ENCODE results near the gene MTHFR. TPM values are rescaled to one million over a fixed set of nuclear protein-coding genes. Genes with fewer than 3 reads are reported as not detected.

Gene MTHFR
- total RNA-seq, 4 donors from 2014 or later = 35.0 to 57.5 (median 39.7) TPM

DNA sequence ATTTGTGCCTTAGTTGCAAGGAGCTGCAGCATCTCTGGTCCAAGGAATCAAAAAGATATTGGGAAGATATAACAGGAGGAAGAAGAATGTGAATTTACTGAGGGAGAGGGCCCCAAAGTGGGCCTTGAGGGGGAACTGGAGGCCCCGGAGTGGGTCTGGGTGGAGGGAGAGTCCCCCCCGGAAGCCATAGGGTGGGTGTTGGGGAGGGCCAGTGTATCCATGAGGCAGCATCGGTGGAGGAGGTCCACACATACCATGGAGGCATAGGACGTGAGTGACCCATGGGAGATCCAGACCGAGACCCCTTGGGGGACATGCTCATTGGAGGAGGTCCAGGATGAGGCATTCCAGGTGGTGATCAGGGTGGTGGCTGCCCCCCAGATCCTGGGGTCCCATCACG, 44.5 kb downstream of the MTHFR start:
- no peak overlapping the region for H3K4me3 ChIP-seq
- no peak for DNase-seq (ENCODE audit: low spot score in 2 of 2)
- TF ChIP-seq POLR2AphosphoS5 (IDR thresholded peaks at IDR 0.05) = no peak
- TF ChIP-seq, protein P1, sequence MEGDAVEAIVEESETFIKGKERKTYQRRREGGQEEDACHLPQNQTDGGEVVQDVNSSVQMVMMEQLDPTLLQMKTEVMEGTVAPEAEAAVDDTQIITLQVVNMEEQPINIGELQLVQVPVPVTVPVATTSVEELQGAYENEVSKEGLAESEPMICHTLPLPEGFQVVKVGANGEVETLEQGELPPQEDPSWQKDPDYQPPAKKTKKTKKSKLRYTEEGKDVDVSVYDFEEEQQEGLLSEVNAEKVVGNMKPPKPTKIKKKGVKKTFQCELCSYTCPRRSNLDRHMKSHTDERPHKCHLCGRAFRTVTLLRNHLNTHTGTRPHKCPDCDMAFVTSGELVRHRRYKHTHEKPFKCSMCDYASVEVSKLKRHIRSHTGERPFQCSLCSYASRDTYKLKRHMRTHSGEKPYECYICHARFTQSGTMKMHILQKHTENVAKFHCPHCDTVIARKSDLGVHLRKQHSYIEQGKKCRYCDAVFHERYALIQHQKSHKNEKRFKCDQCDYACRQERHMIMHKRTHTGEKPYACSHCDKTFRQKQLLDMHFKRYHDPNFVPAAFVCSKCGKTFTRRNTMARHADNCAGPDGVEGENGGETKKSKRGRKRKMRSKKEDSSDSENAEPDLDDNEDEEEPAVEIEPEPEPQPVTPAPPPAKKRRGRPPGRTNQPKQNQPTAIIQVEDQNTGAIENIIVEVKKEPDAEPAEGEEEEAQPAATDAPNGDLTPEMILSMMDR (IDR thresholded peaks at IDR 0.05) = no peak
- TF ChIP-seq EP300 (IDR thresholded peaks at IDR 0.05) = no peak
- peaks cover 15% of the 10 kb centered on the region for H3K27me3 ChIP-seq
- H3K4me1 ChIP-seq = peaks cover 6% of the 10 kb centered on the region
- WGBS = 86% methylated on average over 6 of the region's 6 CpGs
- H3K9me3 ChIP-seq = no peaks in the 10 kb centered on the region
- no peak overlapping the region for H3K27ac ChIP-seq
- H3K36me3 ChIP-seq = no peaks in the 10 kb centered on the region

DNA sequence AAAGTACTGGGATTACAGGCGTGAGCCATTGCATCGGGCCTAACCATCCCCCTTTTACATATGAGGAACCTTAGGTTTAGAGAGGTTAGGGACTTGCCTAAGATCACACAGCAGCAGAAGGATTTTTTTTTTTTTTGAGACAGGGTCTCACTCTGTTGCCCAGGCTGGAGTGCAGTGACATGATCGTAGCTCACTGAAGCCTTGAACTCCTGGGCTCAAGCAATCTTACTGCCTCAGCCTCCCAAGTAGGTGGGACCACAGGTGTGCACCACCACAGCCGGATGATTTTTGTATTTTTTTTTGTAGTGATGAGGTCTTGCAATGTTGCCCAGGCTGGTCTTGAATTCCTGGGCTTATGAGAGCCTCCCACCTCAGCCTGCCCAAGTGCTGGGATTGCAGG, 46.0 kb downstream of the MTHFR start:
- Histone ChIP-seq H3K27me3 (peaks cover 15% of the 10 kb centered on the region), H3K4me3 (no peak overlapping the region), H3K36me3 (no peaks in the 10 kb centered on the region), H3K9me3 (no peaks in the 10 kb centered on the region), H3K27ac (no peak overlapping the region), H3K4me1 (peaks cover 6% of the 10 kb centered on the region)
- WGBS = 95% methylated on average over 4 of the region's 4 CpGs
- DNase-seq (ENCODE audit: low spot score in 2 of 2) = no peak
- TF ChIP-seq POLR2AphosphoS5 (IDR thresholded peaks at IDR 0.05) (no peak), POLR2A (IDR thresholded peaks at IDR 0.05) (no peak), EP300 (IDR thresholded peaks at IDR 0.05) (no peak)
- TF ChIP-seq, protein P1 (IDR thresholded peaks at IDR 0.05) = no peak

- no peak overlapping the region for H3K27ac ChIP-seq
- WGBS = 93% methylated on average over 1 of the region's 1 CpG
- DNase-seq (ENCODE audit: low spot score in 2 of 2) = no peak
Measured at GRCh38 chr1:11757047-11757446, 48.7 kb downstream of the MTHFR start.

GRCh38 chr1:11753555-11754208, 52.1 kb downstream of the MTHFR start:
- Histone ChIP-seq H3K4me1 (peaks cover 5% of the 10 kb centered on the region), H3K4me3 (no peak overlapping the region), H3K36me3 (peaks cover 27% of the 10 kb centered on the region), H3K27ac (no peak overlapping the region), H3K9me3 (no peaks in the 10 kb centered on the region), H3K27me3 (no peaks in the 10 kb centered on the region)
- TF ChIP-seq POLR2AphosphoS5 (IDR thresholded peaks at IDR 0.05) = no peak
- TF ChIP-seq EP300 (IDR thresholded peaks at IDR 0.05) = no peak
- TF ChIP-seq, protein P1 (IDR thresholded peaks at IDR 0.05) = no peak
- DNase-seq (ENCODE audit: low spot score in 2 of 2) = no peak
- WGBS = 66% methylated on average over 6 of the region's 7 CpGs

More at GRCh38 chr1:11757047-11757446, 48.7 kb downstream of the MTHFR start:
- Histone ChIP-seq H3K9me3 (no peaks in the 10 kb centered on the region), H3K27me3 (peaks cover 9% of the 10 kb centered on the region), H3K36me3 (no peaks in the 10 kb centered on the region), H3K4me1 (peaks cover 4% of the 10 kb centered on the region), H3K4me3 (no peak overlapping the region)
- TF ChIP-seq POLR2AphosphoS5 (IDR thresholded peaks at IDR 0.05) (no peak), POLR2A (IDR thresholded peaks at IDR 0.05) (no peak), EP300 (IDR thresholded peaks at IDR 0.05) (no peak)
- TF ChIP-seq, protein P1 (IDR thresholded peaks at IDR 0.05) = no peak

GRCh38 chr1:11752359-11753088, 53.2 kb downstream of the MTHFR start:
- Histone ChIP-seq H3K9me3 (no peaks in the 10 kb centered on the region), H3K27ac (no peak overlapping the region), H3K4me1 (peaks cover 6% of the 10 kb centered on the region), H3K27me3 (no peaks in the 10 kb centered on the region), H3K4me3 (no peak overlapping the region), H3K36me3 (peaks cover 38% of the 10 kb centered on the region)
- DNase-seq (ENCODE audit: low spot score in 2 of 2) = no peak
- no peak for TF ChIP-seq POLR2AphosphoS5 (IDR thresholded peaks at IDR 0.05)
- TF ChIP-seq, protein P1 (IDR thresholded peaks at IDR 0.05) = no peak
- no peak for TF ChIP-seq POLR2A (IDR thresholded peaks at IDR 0.05)
- TF ChIP-seq EP300 (IDR thresholded peaks at IDR 0.05) = no peak
- 64% methylated on average over 17 of the region's 17 CpGs for whole genome bisulfite sequencing

Measured in suprapubic skin (tissue), 4 donors.